ENCODE measurements around the gene BFSP1.
A peak's percentile ranks its signal among the peaks of the same experiment; 100 is the strongest.

Gene BFSP1

GRCh38 chr20:17530716-17531664 lies at the start of gene BFSP1:
BFSP1 (minus strand) TSS chr20:17531379; CDS start chr20:17531329, 50 bp downstream.
- in situ Hi-C loops (cut with HindIII; ENCODE audit: low pct_ligation_motif_present, low pct_unique_long_range_greater_than_20kb, low sequenced_read_pairs): no loop called here
- peak; percentile 54 for DNase-seq

- in situ Hi-C loops (cut with HindIII; ENCODE audit: low pct_ligation_motif_present, low pct_unique_long_range_greater_than_20kb, low sequenced_read_pairs): no loop called here
- no peak for DNase-seq
Measured at GRCh38 chr20:17580895-17581294, 49.7 kb upstream of the BFSP1 start.

- no peak for DNase-seq
- in situ Hi-C loops (cut with HindIII; ENCODE audit: low pct_ligation_motif_present, low pct_unique_long_range_greater_than_20kb, low sequenced_read_pairs): no loop called here
Measured at GRCh38 chr20:17579369-17580039, 48.3 kb upstream of the BFSP1 start.

- in situ Hi-C loops (cut with HindIII; ENCODE audit: low pct_ligation_motif_present, low pct_unique_long_range_greater_than_20kb, low sequenced_read_pairs): no loop called here
Measured at GRCh38 chr20:17576215-17576614, 45.0 kb upstream of the BFSP1 start.

GRCh38 chr20:17573463-17573862 lies 42.3 kb upstream of the BFSP1 start:
- in situ Hi-C loops (cut with HindIII; ENCODE audit: low pct_ligation_motif_present, low pct_unique_long_range_greater_than_20kb, low sequenced_read_pairs): no loop called here
- no peak for DNase-seq

More at GRCh38 chr20:17576215-17576614, 45.0 kb upstream of the BFSP1 start:
- DNase-seq: no peak

GRCh38 chr20:17572034-17572638 lies 41.0 kb upstream of the BFSP1 start:
- in situ Hi-C loops (cut with HindIII; ENCODE audit: low pct_ligation_motif_present, low pct_unique_long_range_greater_than_20kb, low sequenced_read_pairs): no loop called here
- no peak for DNase-seq

GRCh38 chr20:17571153-17571527 lies 40.0 kb upstream of the BFSP1 start:
- DNase-seq: no peak
- in situ Hi-C loops (cut with HindIII; ENCODE audit: low pct_ligation_motif_present, low pct_unique_long_range_greater_than_20kb, low sequenced_read_pairs): no loop called here

- in situ Hi-C loops (cut with HindIII; ENCODE audit: low pct_ligation_motif_present, low pct_unique_long_range_greater_than_20kb, low sequenced_read_pairs): no loop called here
- peak; percentile 50 for DNase-seq
Measured at GRCh38 chr20:17570347-17571152, 39.4 kb upstream of the BFSP1 start.

GRCh38 chr20:17569616-17570346 lies 38.6 kb upstream of the BFSP1 start, which contains the start of gene DSTN:
DSTN (plus strand) TSS chr20:17570075; CDS start chr20:17570209, 134 bp downstream.
- peak; percentile 93 for DNase-seq
- in situ Hi-C loops (cut with HindIII; ENCODE audit: low pct_ligation_motif_present, low pct_unique_long_range_greater_than_20kb, low sequenced_read_pairs): no loop called here

- peak; percentile 93 for DNase-seq
- in situ Hi-C loops (cut with HindIII; ENCODE audit: low pct_ligation_motif_present, low pct_unique_long_range_greater_than_20kb, low sequenced_read_pairs): no loop called here
Measured at GRCh38 chr20:17568972-17569521, 37.9 kb upstream of the BFSP1 start.

- in situ Hi-C loops (cut with HindIII; ENCODE audit: low pct_ligation_motif_present, low pct_unique_long_range_greater_than_20kb, low sequenced_read_pairs): no loop called here
- DNase-seq: peak; percentile 17
Measured at GRCh38 chr20:17568045-17568788, 37.0 kb upstream of the BFSP1 start.

GRCh38 chr20:17566345-17566744 lies 35.2 kb upstream of the BFSP1 start:
- in situ Hi-C loops (cut with HindIII; ENCODE audit: low pct_ligation_motif_present, low pct_unique_long_range_greater_than_20kb, low sequenced_read_pairs): no loop called here
- no peak for DNase-seq

GRCh38 chr20:17565169-17565845 lies 34.1 kb upstream of the BFSP1 start:
- DNase-seq: no peak
- in situ Hi-C loops (cut with HindIII; ENCODE audit: low pct_ligation_motif_present, low pct_unique_long_range_greater_than_20kb, low sequenced_read_pairs): no loop called here

- in situ Hi-C loops (cut with HindIII; ENCODE audit: low pct_ligation_motif_present, low pct_unique_long_range_greater_than_20kb, low sequenced_read_pairs): no loop called here
- no peak for DNase-seq
Measured at GRCh38 chr20:17562804-17563305, 31.7 kb upstream of the BFSP1 start.

GRCh38 chr20:17560344-17561074 lies 29.3 kb upstream of the BFSP1 start:
- in situ Hi-C loops (cut with HindIII; ENCODE audit: low pct_ligation_motif_present, low pct_unique_long_range_greater_than_20kb, low sequenced_read_pairs): no loop called here
- no peak for DNase-seq

- DNase-seq: no peak
- in situ Hi-C loops (cut with HindIII; ENCODE audit: low pct_ligation_motif_present, low pct_unique_long_range_greater_than_20kb, low sequenced_read_pairs): no loop called here
Measured at GRCh38 chr20:17559338-17559737, 28.2 kb upstream of the BFSP1 start.
